Activated CD4-positive, alpha-beta T cell treated with anti-CD3 and anti-CD28 coated beads for 36 hours (primary cell): ENCODE results near the gene IFNAR1. TPM values are rescaled to one million over a fixed set of nuclear protein-coding genes. Genes with fewer than 3 reads are reported as not detected.
A peak's percentile ranks its signal among the peaks of the same experiment; 100 is the strongest.

Experiments
- ATAC-seq: fragments of 200-7000 bp; cut with Tn5 transposase; one replicate; pipeline ENCODE4 v1.10.0; 2021; ENCODE audit warnings: mild to moderate bottlenecking, moderate library complexity
- CTCF ChIA-PET: fragments of 350-600 bp; sonication (Branson Sonifier 250); formaldehyde crosslinking; loops from one replicate; lab custom pipeline; 2021; ENCODE audit warnings: antibody characterized with exemption; lab: Charles Lee
- POLR2A ChIA-PET: fragments of 350-600 bp; sonication (Branson Sonifier 250); formaldehyde crosslinking; loops from one replicate; lab custom pipeline; 2021; ENCODE audit warnings: antibody characterized with exemption, inconsistent platforms; lab: Charles Lee
- DNase-seq: peaks from one replicate; pipeline ENCODE4 v3.0.0-alpha.2; 2020
- H3K27ac Mint-ChIP-seq: one replicate; pipeline ENCODE4 v1.8.0; 2021; ENCODE audit warnings: mixed read lengths
- H3K27me3 Mint-ChIP-seq: one replicate; pipeline ENCODE4 v1.8.0; 2021; ENCODE audit warnings: mixed read lengths
- H3K36me3 Mint-ChIP-seq: one replicate; pipeline ENCODE4 v1.8.0; 2021; ENCODE audit warnings: low read depth, mixed read lengths
- H3K4me1 Mint-ChIP-seq: one replicate; pipeline ENCODE4 v1.8.0; 2021; ENCODE audit warnings: mixed read lengths
- H3K4me3 Mint-ChIP-seq: one replicate; pipeline ENCODE4 v1.8.0; 2021; ENCODE audit warnings: mild to moderate bottlenecking, moderate library complexity, mixed read lengths
- H3K9me3 Mint-ChIP-seq: one replicate; pipeline ENCODE4 v1.8.0; 2021; ENCODE audit warnings: low read depth, mixed read lengths
- intact Hi-C, 2 experiments: fragments of 100-400 bp; cut with DNase I in 1 of 2; cut with micrococcal nuclease in 1 of 2; formaldehyde crosslinking; loops; one replicate each; pipeline versions ENCODE4 v1.14.2 to v1.15.1; 2022 to 2024; cut with DNase I, micrococcal nuclease
- total RNA-seq, 2 experiments: library from RNA; stranded (reverse); gene quantifications; one replicate each; pipeline ENCODE4 v1.2.3, GENCODE V29; 2021

IFNAR1 gene
- total RNA-seq = 10 to 100 TPM; 21.8 to 29.6 TPM

DNA sequence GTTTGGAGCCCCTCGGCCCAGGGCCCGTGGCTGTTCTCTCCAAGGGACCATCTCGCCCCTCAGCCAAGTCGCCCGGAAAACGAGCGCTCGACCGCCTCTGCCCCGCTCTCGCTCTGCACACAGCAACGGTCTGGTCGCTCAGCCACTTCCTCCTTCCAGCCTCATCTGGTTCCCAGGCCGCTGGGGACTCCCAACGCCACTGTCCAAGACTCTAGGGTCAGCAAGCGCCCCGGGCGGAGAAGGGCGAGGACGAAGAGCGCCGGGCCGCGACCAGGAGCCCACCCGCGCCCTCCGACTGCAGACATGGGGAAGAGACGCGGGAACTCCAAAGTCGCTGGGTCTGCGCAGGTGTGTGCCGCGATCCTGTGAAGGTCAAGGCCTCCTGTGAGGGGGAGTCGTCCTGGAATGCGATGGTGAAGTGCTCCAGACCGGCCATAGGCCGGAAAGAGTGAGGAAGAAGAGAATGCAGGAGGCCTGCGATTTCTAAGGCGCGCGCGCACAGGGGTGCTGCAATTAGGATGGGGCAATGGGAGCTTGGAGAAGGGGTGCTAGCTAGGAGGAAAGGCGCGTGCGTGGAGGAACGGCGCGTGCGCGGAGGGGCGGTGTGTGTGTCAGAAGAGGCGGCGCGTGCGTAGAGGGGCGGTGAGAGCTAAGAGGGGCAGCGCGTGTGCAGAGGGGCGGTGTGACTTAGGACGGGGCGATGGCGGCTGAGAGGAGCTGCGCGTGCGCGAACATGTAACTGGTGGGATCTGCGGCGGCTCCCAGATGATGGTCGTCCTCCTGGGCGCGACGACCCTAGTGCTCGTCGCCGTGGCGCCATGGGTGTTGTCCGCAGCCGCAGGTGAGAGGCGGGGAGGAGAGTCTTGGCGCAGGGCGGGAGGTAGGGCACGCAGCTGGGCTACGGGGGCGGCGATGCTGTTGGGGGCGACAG, at the start of gene IFNAR1:
IFNAR1 (plus strand) TSS at position 680 of the 931 bp plus-strand sequence; CDS start at position 766, 86 bp downstream.
- ChIA-PET CTCF (interaction anchor here (0.6 to 2.2 kb wide), 23 partner anchors 15 to 156 kb away, joined by 3 to 19 read pairs (median 4); partner anchors contain the start of genes IL10RB and TMEM50B), POLR2A (interaction anchor here (0.6 to 2.1 kb wide), 20 partner anchors 25 to 932 kb away, joined by 3 to 20 read pairs (median 4); partner anchors contain the start of genes DNAJC28, IL10RB, PAXBP1 and SYNJ1)
- DNase-seq (peak; percentile 100), ATAC-seq (peak; percentile 95)
- H3K4me1 Mint-ChIP-seq = peaks cover 31% of the 10 kb centered on the region
- H3K4me3 Mint-ChIP-seq = no peak within 1 kb of the TSS
- intact Hi-C loops = loop anchor here (1.0 to 10.0 kb wide), 14 partner anchors 37 to 550 kb away; partner anchors contain the start of genes IL10RB (in 2 of the 2), CRYZL1 (in 1 of the 2), DNAJC28 (in 1 of the 2) and DONSON (in 1 of the 2)
- H3K9me3 Mint-ChIP-seq = no peaks in the 10 kb centered on the region
- peaks cover 6% of the 10 kb centered on the region for H3K36me3 Mint-ChIP-seq
- H3K27me3 Mint-ChIP-seq = no peaks in the 10 kb centered on the region
- H3K27ac Mint-ChIP-seq = no peak within 1 kb of the TSS

DNA sequence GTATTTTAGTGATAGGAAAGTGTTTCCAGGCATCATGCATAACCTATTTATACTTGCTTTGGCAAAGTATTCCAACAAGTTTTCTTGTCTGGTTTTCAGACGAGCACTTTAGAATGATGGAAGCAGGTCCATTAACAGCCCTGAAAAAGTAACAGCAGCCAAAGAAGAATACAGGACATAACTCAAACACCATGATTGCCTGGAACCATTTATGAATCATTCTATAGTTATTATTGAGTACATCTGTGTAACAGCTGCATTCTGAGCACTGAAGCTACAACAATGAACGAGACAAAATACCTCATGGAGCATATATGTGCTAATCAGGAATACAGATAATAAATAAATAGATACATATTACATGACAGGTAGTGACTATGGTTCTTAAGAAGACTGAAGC, 46.0 kb upstream of the IFNAR1 start:
- no peaks in the 10 kb centered on the region for H3K27me3 Mint-ChIP-seq

GRCh38 chr21:33279330-33279820, 45.4 kb upstream of the IFNAR1 start:
- ChIA-PET CTCF (interaction anchor here (0.9 to 1.4 kb wide), 3 partner anchors 82 to 167 kb away, joined by 3 to 5 read pairs (median 4); no protein-coding TSS in a partner anchor), POLR2A (no interaction called here)
- no peak overlapping the region for H3K4me3 Mint-ChIP-seq
- DNase-seq (no peak), ATAC-seq (no peak)
- intact Hi-C loops = no loop called here
- H3K4me1 Mint-ChIP-seq = peaks cover 4% of the 10 kb centered on the region
- H3K27ac Mint-ChIP-seq = no peak overlapping the region
- H3K36me3 Mint-ChIP-seq = peaks cover 53% of the 10 kb centered on the region
- no peaks in the 10 kb centered on the region for H3K9me3 Mint-ChIP-seq
- no peaks in the 10 kb centered on the region for H3K27me3 Mint-ChIP-seq

More for the DNA sequence above, 46.0 kb upstream of the IFNAR1 start:
- intact Hi-C loops = no loop called here
- no peak overlapping the region for H3K27ac Mint-ChIP-seq
- CTCF ChIA-PET = interaction anchor here (0.9 to 1.4 kb wide), 3 partner anchors 83 to 167 kb away, joined by 3 to 5 read pairs (median 4); no protein-coding TSS in a partner anchor
- DNase-seq = no peak
- no peak overlapping the region for H3K4me3 Mint-ChIP-seq
- peaks cover 51% of the 10 kb centered on the region for H3K36me3 Mint-ChIP-seq
- no peak for ATAC-seq
- POLR2A ChIA-PET = no interaction called here
- H3K9me3 Mint-ChIP-seq = no peaks in the 10 kb centered on the region
- H3K4me1 Mint-ChIP-seq = peaks cover 6% of the 10 kb centered on the region

DNA sequence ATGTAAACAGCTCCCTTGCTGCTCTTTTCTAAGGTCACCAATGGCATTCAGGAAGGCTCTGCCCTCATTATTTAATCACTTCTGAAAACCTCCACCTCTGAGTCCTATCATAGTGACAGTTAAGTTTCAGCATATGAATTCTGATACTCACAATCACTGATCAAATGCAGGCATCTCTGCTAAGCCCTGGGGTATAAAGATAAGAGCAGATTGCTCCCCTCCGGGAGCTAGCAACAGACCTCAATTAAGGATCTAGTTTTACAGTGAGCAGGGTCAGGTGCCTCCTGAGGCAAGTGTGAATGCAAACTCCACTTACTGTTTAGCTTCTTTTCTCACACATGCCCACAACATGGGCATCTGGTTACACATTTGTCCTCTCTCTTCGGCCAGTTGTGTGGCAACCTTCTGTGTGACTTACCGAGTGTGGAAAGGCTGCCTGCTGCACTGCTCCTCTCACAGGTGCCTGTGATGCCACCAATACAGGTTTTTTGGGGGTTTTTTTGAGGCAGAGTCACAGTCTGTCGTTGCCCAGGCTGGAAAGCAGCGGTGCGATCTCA, 43.6 kb upstream of the IFNAR1 start:
- Mint-ChIP-seq H3K27me3 (no peaks in the 10 kb centered on the region), H3K4me1 (peaks cover 4% of the 10 kb centered on the region), H3K4me3 (no peak overlapping the region), H3K9me3 (no peaks in the 10 kb centered on the region), H3K27ac (no peak overlapping the region), H3K36me3 (peaks cover 59% of the 10 kb centered on the region)
- DNase-seq = no peak
- intact Hi-C loops = loop anchor here in 1 of 2 experiments (10.0 kb wide), 1 partner anchor 446 kb away; no protein-coding TSS in a partner anchor
- ChIA-PET POLR2A (no interaction called here), CTCF (no interaction called here)
- no peak for ATAC-seq

DNA sequence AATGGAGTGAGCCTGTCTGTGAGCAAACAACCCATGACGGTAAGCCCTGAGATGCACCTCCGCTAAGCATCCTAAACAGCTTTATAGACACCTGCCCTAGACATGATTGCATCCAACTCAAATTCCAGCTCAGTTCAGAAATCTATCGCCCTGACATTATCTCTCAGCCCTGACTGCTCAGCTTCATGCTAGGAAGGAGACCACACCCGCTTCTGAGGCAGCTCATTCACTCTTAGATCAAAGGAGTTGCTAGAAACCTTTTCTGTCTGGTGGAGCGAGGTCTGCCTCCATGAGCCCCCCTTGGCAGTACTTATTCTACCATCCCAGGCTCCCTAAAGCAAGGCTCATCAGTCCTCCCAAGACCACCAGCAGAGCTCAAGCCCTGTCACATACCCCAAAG, 41.6 kb upstream of the IFNAR1 start:
- ChIA-PET CTCF (interaction anchor here (0.5 to 1.7 kb wide), 4 partner anchors 38 to 610 kb away, joined by 3 to 5 read pairs (median 3); no protein-coding TSS in a partner anchor), POLR2A (no interaction called here)
- no peak for ATAC-seq
- H3K4me1 Mint-ChIP-seq = peaks cover 4% of the 10 kb centered on the region
- no peaks in the 10 kb centered on the region for H3K9me3 Mint-ChIP-seq
- H3K4me3 Mint-ChIP-seq = no peak overlapping the region
- intact Hi-C loops = loop anchor here in 1 of 2 experiments (10.0 kb wide), 1 partner anchor 448 kb away; no protein-coding TSS in a partner anchor
- H3K27ac Mint-ChIP-seq = no peak overlapping the region
- peaks cover 62% of the 10 kb centered on the region for H3K36me3 Mint-ChIP-seq
- H3K27me3 Mint-ChIP-seq = no peaks in the 10 kb centered on the region
- no peak for DNase-seq

DNA sequence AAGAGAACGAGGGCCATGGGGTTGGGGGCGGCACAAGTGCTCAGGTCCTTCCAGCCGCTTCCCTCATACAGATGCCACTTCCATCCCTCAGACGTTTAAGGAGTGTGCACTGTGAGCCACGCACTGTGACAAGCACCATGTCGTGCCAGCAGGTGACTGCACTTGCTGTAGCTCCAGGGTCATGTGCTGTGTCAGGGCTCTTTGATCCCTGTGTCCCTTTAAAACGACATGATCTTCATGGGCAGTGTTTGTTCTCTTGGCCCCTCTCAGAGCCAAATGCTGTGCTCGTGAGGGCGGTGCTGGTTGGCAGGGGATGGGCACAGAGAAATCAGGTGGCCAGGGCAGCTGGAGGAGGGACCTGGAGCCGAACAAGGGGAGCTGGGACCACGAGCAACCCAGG, 38.7 kb upstream of the IFNAR1 start:
- DNase-seq (no peak), ATAC-seq (no peak)
- Mint-ChIP-seq H3K9me3 (no peaks in the 10 kb centered on the region), H3K36me3 (peaks cover 44% of the 10 kb centered on the region), H3K27ac (no peak overlapping the region), H3K27me3 (no peaks in the 10 kb centered on the region), H3K4me1 (peaks cover 4% of the 10 kb centered on the region), H3K4me3 (no peak overlapping the region)
- ChIA-PET CTCF (interaction anchor here (0.7 to 1.1 kb wide), 4 partner anchors 14 to 75 kb away, joined by 3 to 4 read pairs (median 3); partner anchors contain the start of gene IFNAR1), POLR2A (interaction anchor here (0.5 kb wide), 2 partner anchors 129 to 161 kb away, joined by 5 read pairs; no protein-coding TSS in a partner anchor)
- intact Hi-C loops = loop anchor here in 1 of 2 experiments (10.0 kb wide), 1 partner anchor 451 kb away; no protein-coding TSS in a partner anchor

- ChIA-PET POLR2A (interaction anchor here (0.5 kb wide), 1 partner anchor 160 kb away, joined by 5 read pairs; no protein-coding TSS in a partner anchor), CTCF (interaction anchor here (0.6 to 1.1 kb wide), 5 partner anchors 13 to 90 kb away, joined by 3 to 6 read pairs (median 4); no protein-coding TSS in a partner anchor)
- DNase-seq (no peak), ATAC-seq (no peak)
- H3K27me3 Mint-ChIP-seq = no peaks in the 10 kb centered on the region
- no peaks in the 10 kb centered on the region for H3K9me3 Mint-ChIP-seq
- intact Hi-C loops = loop anchor here in 1 of 2 experiments (10.0 kb wide), 1 partner anchor 452 kb away; no protein-coding TSS in a partner anchor
- H3K4me3 Mint-ChIP-seq = no peak overlapping the region
- no peak overlapping the region for H3K27ac Mint-ChIP-seq
- H3K36me3 Mint-ChIP-seq = peaks cover 47% of the 10 kb centered on the region
- H3K4me1 Mint-ChIP-seq = peaks cover 4% of the 10 kb centered on the region
Measured at GRCh38 chr21:33286600-33287456, 37.9 kb upstream of the IFNAR1 start.

- Mint-ChIP-seq H3K27ac (no peak overlapping the region), H3K9me3 (no peaks in the 10 kb centered on the region), H3K4me3 (no peak overlapping the region), H3K4me1 (peaks cover 18% of the 10 kb centered on the region), H3K36me3 (peaks cover 49% of the 10 kb centered on the region), H3K27me3 (no peaks in the 10 kb centered on the region)
- ChIA-PET POLR2A (no interaction called here), CTCF (no interaction called here)
- ATAC-seq = no peak
- DNase-seq = no peak
- intact Hi-C loops = loop anchor here in 1 of 2 experiments (10.0 kb wide), 1 partner anchor 455 kb away; no protein-coding TSS in a partner anchor
Measured at GRCh38 chr21:33289199-33289819, 35.5 kb upstream of the IFNAR1 start.

- H3K4me1 Mint-ChIP-seq = peaks cover 22% of the 10 kb centered on the region
- no peaks in the 10 kb centered on the region for H3K9me3 Mint-ChIP-seq
- CTCF ChIA-PET = no interaction called here
- ATAC-seq (no peak), DNase-seq (no peak)
- H3K27ac Mint-ChIP-seq = no peak overlapping the region
- H3K27me3 Mint-ChIP-seq = no peaks in the 10 kb centered on the region
- POLR2A ChIA-PET = no interaction called here
- H3K4me3 Mint-ChIP-seq = no peak overlapping the region
- H3K36me3 Mint-ChIP-seq = peaks cover 45% of the 10 kb centered on the region
- intact Hi-C loops = no loop called here
Measured at GRCh38 chr21:33290441-33290840, 34.3 kb upstream of the IFNAR1 start.

- no peak overlapping the region for H3K27ac Mint-ChIP-seq
- peaks cover 22% of the 10 kb centered on the region for H3K4me1 Mint-ChIP-seq
- no peaks in the 10 kb centered on the region for H3K27me3 Mint-ChIP-seq
- H3K9me3 Mint-ChIP-seq = no peaks in the 10 kb centered on the region
- ATAC-seq (no peak), DNase-seq (no peak)
- peaks cover 46% of the 10 kb centered on the region for H3K36me3 Mint-ChIP-seq
- H3K4me3 Mint-ChIP-seq = no peak overlapping the region
- POLR2A ChIA-PET = no interaction called here
- intact Hi-C loops = no loop called here
- CTCF ChIA-PET = interaction anchor here (1.0 to 1.9 kb wide), 2 partner anchors 92 to 95 kb away, joined by 4 to 5 read pairs; no protein-coding TSS in a partner anchor
Measured at GRCh38 chr21:33291686-33292085, 33.1 kb upstream of the IFNAR1 start.
